Hepatic stellate cell (primary cell): ENCODE data around the gene BAX.

Experiments used
- DNase-seq: peaks from one replicate; pipeline ENCODE4 v3.0.0; 2011; ENCODE audit warnings: low spot score

BAX gene

GRCh38 chr19:48933382-48933932, 21.2 kb upstream of the BAX start, which contains the start of gene DHDH:
DHDH (plus strand) TSS chr19:48933699; CDS start chr19:48933722, 23 bp downstream.
- DNase-seq, result peak; percentile 65

GRCh38 chr19:48934837-48935236, 19.8 kb upstream of the BAX start:
- DNase-seq, result no peak

DNA sequence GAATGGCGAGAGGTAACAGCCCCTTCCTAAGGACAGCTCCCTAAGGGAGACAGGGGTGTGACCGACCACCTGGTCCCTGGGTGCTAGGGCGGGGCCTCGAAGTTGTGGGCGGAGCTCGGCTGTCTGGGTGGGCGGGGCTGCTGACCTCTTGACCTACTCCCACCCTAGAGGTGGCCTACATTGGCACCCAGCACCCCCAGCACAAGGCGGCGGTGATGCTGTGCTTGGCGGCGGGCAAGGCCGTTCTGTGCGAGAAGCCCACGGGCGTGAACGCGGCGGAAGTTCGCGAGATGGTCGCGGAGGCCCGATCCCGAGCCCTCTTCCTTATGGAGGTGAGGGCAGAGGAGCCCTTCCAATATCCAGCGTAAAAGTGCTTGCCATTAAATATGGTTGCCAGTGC, 18.8 kb upstream of the BAX start:
- no peak for DNase-seq

DNA sequence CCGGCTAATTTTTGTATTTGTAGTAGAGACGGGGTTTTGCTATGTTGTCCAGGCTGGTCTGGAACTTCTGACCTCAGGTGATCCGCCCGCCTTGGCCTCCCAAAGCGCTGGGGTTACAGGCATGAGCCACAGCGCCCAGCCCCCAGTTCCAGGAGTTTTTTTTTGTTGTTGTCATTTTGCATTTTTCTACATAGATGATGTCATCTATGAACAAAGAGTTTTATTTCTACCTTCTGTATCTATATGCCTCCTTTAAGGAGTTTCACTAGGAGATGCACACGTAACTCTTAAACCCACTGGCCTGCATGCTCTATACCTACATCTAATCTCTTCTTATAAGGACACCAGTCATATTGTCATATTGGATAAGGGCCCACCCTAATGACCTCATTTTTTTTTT, 16.4 kb upstream of the BAX start:
- DNase-seq, result no peak

GRCh38 chr19:48940902-48941301, 13.8 kb upstream of the BAX start:
- DNase-seq, result no peak

DNA sequence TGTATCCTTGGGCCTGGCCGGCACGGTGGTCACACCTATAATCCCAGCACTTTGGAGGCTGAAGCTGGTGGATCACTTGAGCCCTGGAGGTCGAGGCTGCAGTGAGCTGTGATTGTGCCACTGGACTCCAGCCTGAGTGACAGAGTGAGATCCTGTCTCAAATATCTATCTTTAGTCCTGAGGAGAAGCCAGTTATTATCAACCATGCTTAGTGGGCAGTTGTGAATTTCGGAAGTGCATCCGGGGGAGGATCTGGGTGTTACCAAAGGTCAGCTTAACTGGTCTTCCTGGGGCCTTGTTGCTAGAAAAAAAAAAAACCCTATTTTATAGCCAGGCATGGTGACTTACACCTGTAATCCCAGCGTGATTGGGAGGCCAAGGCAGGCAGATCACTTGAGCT, 11.6 kb upstream of the BAX start:
- DNase-seq, result no peak

DNA sequence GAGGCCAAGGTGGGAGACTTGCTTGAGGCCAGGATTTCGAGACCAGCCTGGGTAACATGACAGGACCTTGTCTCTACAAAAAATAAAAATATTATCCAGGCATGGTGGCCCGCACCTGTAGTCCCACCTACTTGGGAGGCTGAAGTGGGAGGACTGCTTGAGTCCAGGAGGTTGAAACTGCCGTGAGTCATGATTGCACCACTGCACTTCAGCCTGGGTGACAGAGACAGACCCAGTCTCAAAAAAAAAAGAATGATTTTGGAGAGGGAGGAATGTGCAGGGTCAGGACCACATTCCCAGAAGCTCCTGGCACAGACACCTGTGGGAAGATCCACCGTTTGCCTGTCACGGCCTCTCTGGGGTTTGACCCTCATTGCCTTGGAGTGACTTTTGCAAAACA, 9.3 kb upstream of the BAX start:
- no peak for DNase-seq

DNA sequence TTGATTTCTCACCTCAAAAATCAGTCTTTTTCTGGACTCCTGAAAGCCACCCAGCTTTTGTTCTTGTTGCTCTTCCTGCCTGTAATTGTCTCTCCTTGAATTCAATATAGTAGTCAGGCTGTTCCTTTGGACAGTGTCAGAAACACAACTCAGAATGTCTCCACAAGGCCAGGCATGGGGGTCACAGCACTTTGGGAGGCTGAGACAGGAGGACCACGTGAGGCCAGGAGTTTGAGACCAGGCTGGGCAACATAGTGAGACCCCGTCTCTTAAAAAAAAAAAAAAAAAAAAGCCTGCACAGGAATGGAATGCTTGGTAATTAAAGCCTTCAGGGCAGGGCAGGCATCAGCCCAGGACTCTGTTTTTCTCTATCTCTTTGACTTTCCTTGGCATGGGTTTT, 8.9 kb upstream of the BAX start:
- DNase-seq, result no peak

DNA sequence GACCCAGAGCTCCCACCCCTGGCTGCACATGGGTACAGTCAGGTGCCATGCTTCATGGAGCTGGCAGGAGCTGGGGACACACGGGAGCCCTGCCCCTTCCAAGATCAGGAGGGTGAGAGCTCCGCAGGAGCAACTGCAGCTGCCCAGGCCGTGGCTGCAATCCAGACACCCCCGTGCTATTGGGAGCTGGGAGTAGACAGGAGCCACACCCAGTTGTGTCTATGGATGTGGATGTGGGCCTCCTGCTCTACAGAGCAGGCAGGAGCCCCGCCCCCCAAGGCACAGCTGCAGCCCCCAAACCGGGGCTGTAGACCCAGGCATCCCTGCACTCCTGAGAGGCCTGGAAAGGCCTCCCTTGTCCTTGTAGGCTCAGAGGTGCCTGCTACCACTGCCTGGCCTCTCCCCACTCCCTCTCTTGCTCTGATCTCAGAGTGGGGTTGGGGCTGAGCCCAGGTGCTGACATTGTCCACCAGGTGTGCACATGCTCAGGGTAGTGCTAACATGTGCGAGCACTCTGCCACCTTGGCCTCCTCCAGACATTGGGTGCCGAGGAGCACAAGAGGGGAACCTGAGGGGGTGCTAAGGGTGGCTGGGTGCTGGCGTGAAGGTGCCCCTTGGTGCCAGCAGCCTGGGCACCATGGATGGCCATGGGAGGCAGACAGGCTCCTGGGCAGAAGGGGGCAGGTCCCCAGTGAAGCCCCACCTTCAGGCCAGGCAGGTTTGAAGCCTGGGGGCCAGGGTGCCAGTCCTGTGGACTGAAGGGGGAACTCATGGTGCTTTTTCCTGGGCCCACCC, 8.0 kb upstream of the BAX start:
- DNase-seq, result no peak

DNA sequence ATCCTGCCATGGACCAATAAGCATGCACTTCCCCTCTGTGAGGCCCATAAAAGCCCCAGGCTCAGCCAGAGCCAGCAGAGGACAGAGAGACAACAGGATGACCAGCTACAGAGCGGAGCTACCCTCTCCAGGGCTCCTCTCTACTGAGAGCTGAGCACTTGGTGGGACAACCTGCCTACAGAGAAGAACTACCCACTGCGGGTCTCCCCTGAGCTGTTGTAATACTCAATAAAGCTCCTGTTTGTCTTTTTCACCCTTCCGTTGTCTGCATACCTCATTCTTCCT, 7.5 kb upstream of the BAX start:
- no peak for DNase-seq

- DNase-seq, result no peak
Observed at GRCh38 chr19:48950159-48950558, 4.5 kb upstream of the BAX start.

DNA sequence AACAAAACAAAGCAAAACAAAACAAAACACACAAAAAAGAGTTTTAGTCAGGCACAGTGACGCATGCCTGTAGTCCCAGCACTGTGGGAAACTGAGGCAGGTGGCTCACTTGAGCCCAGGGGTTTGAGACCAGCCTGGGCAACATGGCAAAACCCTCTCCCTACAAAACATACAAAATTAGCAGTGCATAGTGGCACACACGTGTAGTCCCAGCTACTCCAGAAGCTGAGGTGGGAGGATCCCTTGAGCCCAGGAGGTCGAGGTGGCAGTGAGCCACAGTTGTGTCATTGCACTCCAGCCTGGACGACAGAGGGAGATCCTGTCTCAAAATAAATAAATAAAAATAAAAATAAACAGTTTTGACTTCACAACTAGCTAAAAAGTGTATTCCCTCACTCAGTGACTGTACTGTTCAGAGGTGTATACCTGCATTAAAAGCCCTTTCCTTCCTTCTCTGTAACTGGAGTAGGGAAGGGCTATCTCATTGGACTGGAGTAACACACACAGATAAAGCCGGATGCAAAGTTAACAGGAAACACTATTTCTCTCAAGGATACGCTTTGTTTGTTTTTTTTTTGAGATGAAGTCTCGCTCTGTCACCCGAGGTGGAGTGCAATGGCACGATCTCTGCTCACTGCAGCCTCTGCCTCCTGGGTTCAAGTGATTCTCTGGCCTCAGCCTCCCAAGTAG, 3.7 kb upstream of the BAX start:
- no peak for DNase-seq

GRCh38 chr19:48953141-48953540, 1.5 kb upstream of the BAX start:
- DNase-seq, result no peak

GRCh38 chr19:48953990-48954594, 583 bp upstream of the BAX start:
- DNase-seq, result no peak

DNA sequence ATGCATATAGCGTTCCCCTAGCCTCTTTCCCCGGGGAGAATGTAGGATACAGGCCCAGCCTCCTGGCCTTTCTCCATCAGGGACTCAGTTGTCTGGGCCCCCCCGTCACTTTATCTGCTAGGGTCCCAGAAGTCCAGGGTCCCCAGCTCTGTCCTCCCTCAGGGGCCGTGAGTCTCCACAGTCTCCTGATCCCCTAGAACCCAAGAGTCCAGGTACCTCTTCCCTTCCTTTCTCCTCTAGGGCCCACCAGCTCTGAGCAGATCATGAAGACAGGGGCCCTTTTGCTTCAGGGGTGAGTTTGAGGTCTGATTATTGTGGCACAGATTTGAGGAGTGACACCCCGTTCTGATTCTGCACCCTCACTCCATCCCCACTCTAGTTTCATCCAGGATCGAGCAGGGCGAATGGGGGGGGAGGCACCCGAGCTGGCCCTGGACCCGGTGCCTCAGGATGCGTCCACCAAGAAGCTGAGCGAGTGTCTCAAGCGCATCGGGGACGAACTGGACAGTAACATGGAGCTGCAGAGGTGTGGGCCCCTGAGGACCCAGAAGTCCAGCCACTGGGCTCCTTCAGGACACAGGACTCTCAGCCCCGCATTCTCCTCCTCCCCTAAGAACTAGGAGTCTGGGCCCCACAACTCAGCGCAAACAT, 758 bp downstream of the BAX start:
- no peak for DNase-seq

DNA sequence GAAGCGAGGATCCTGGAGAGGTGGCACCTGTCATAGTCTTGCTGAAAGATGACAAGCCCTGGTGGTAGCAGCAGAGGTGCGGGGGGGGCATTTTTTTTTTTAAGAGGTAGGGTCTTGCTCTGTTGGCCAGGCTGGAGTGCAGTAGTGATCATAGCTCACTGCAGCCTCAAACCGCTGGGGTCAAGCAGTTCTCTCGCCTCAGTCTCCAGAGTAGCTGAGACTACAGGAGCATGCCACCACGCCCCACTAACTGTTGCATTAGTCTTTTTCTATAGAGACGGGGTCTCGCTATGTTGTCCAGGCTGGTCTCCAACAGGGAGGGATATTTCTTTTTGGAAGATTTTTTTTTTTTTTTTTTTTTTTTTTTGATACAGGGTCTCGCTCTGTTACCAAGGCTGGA, 3.3 kb downstream of the BAX start:
- DNase-seq, result no peak

GRCh38 chr19:48959341-48960239, 4.9 kb downstream of the BAX start:
- no peak for DNase-seq

DNA sequence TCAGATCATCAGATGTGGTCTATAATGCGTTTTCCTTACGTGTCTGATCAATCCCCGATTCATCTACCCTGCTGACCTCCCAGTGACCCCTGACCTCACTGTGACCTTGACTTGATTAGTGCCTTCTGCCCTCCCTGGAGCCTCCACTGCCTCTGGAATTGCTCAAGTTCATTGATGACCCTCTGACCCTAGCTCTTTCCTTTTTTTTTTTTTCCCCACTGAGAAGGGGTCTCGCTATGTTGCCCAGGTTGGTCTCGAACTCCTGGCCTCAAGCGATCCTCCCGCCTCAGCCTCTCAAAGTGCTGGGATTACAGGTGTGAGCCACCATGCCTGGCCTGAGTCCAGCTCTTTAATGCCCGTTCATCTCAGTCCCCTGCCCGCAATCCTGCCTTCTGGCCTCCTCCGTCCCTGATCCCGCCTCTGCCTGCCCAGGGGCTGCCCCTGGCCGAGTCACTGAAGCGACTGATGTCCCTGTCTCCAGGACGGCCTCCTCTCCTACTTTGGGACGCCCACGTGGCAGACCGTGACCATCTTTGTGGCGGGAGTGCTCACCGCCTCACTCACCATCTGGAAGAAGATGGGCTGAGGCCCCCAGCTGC, 6.5 kb downstream of the BAX start:
- DNase-seq, result no peak

GRCh38 chr19:48961673-48962028, 7.0 kb downstream of the BAX start:
- DNase-seq, result no peak

GRCh38 chr19:48962029-48962848, 7.6 kb downstream of the BAX start:
- DNase-seq, result no peak

DNA sequence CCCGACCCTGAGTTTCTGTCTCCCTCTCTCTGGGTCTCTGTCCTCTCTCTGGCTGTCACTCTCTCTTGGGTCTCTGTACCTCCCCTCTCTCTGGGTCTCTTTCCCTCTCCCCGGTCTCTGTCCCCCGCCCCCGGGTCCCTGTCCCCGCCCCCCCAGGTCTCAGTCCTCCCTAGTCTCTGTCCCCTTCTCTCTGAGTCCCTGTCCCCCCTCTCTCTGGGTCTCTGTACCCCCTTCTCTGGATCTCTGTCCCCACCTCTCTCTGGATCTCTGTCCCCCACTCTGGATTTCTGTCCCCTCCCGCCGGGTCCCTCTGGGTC, 8.1 kb downstream of the BAX start:
- DNase-seq, result no peak
